HepG2 (cell line): ENCODE measurements around the gene WDR62. TPM values are rescaled to one million over a fixed set of nuclear protein-coding genes. Genes with fewer than 3 reads are reported as not detected.

ENCODE experiments used
- AGO1 ChIP-seq: fragments of 200-400 bp; formaldehyde crosslinking; IDR thresholded peaks from 2 replicates; pipeline ENCODE4 v1.6.1; 2017; ENCODE audit warnings: mild to moderate bottlenecking, low read depth, low read length, moderate library complexity; ENCODE audit not compliant: poor library complexity, severe bottlenecking
- ATRX ChIP-seq: sonication (generic); formaldehyde crosslinking; IDR thresholded peaks from 2 replicates; pipeline ENCODE4 v1.4.0; 2020; ENCODE audit warnings: missing genetic modification reagents, borderline replicate concordance
- CBX2 ChIP-seq, 2 experiments: fragments of 200-600 bp in 1 of 2; sonication (generic); formaldehyde crosslinking in 1 of 2; IDR thresholded peaks; 2 replicates each; pipeline versions ENCODE4 v1.7.0 to v1.8.1; 2018 to 2022; ENCODE audit warnings: low read depth in 2 of 2, low read length in 1 of 2, mild to moderate bottlenecking in 1 of 2, missing genetic modification reagents in 1 of 2
- ESRRA ChIP-seq: sonication (generic); formaldehyde crosslinking; IDR thresholded peaks from 2 replicates; pipeline ENCODE4 v1.5.1; 2020; ENCODE audit warnings: mild to moderate bottlenecking, low read depth, missing genetic modification reagents
- HNRNPUL1 ChIP-seq: fragments of 200-400 bp; formaldehyde crosslinking; IDR thresholded peaks from 2 replicates; pipeline ENCODE4 v1.6.1; 2017; ENCODE audit warnings: low read depth, mild to moderate bottlenecking, low read length, moderate library complexity
- MAX ChIP-seq: IDR thresholded peaks from 2 replicates; pipeline ENCODE4 v1.6.1; 2012; ENCODE audit warnings: inconsistent platforms
- MED13 ChIP-seq: sonication (generic); formaldehyde crosslinking; IDR thresholded peaks from 2 replicates; pipeline ENCODE4 v1.5.0; 2020; ENCODE audit warnings: missing genetic modification reagents
- PHF21A ChIP-seq: sonication (generic); formaldehyde crosslinking; IDR thresholded peaks from 2 replicates; pipeline ENCODE4 v1.5.0; 2020; ENCODE audit warnings: mild to moderate bottlenecking, missing genetic modification reagents
- POGZ ChIP-seq: sonication (generic); formaldehyde crosslinking; IDR thresholded peaks from 2 replicates; pipeline ENCODE4 v1.4.0; 2020; ENCODE audit warnings: mild to moderate bottlenecking, missing genetic modification reagents
- RXRB ChIP-seq: IDR thresholded peaks from 2 replicates; pipeline ENCODE4 v1.6.1; 2016; ENCODE audit warnings: borderline replicate concordance, missing genetic modification reagents, missing compliant biosample characterization
- YY1 ChIP-seq: IDR thresholded peaks from 2 replicates; pipeline ENCODE4 v1.6.1; 2011; ENCODE audit warnings: low read length, low read depth, moderate library complexity, mild to moderate bottlenecking; ENCODE audit not compliant: insufficient read depth, insufficient replicate concordance
- ZBTB26 ChIP-seq: IDR thresholded peaks from 2 replicates; pipeline ENCODE4 v1.6.1; 2016; ENCODE audit warnings: missing compliant biosample characterization, missing genetic modification reagents, borderline replicate concordance
- ZFP36L2 ChIP-seq: sonication (generic); formaldehyde crosslinking; IDR thresholded peaks from 2 replicates; pipeline ENCODE4 v1.4.0; 2020; ENCODE audit warnings: missing genetic modification reagents
- ZNF225 ChIP-seq: sonication (generic); formaldehyde crosslinking; IDR thresholded peaks from 2 replicates; pipeline ENCODE4 v1.4.0; 2020; ENCODE audit warnings: mild to moderate bottlenecking, missing genetic modification reagents
- ZNF3 ChIP-seq: IDR thresholded peaks from 2 replicates; pipeline ENCODE4 v1.7.0; 2017; ENCODE audit warnings: inconsistent platforms
- ZNF484 ChIP-seq: sonication (generic); formaldehyde crosslinking; IDR thresholded peaks from 2 replicates; pipeline ENCODE4 v1.5.1; 2020; ENCODE audit warnings: mild to moderate bottlenecking, low read depth, missing genetic modification reagents, borderline replicate concordance
- ZNF552 ChIP-seq: sonication (generic); formaldehyde crosslinking; IDR thresholded peaks from 2 replicates; pipeline ENCODE4 v1.9.0; 2022; ENCODE audit warnings: missing genetic modification reagents, mild to moderate bottlenecking, borderline replicate concordance
- ZNF572 ChIP-seq: sonication (generic); formaldehyde crosslinking; IDR thresholded peaks from 2 replicates; pipeline ENCODE4 v1.5.1; 2020; ENCODE audit warnings: mild to moderate bottlenecking, missing genetic modification reagents
- ZNF605 ChIP-seq: sonication (generic); formaldehyde crosslinking; IDR thresholded peaks from 2 replicates; pipeline ENCODE4 v1.8.0; 2022; ENCODE audit warnings: mild to moderate bottlenecking, missing genetic modification reagents
- ZSCAN9 ChIP-seq: IDR thresholded peaks from 2 replicates; pipeline ENCODE4 v1.6.1; 2016; ENCODE audit warnings: borderline replicate concordance
- ZXDC ChIP-seq: sonication (generic); formaldehyde crosslinking; IDR thresholded peaks from 2 replicates; pipeline ENCODE4 v1.5.0; 2020; ENCODE audit warnings: mild to moderate bottlenecking, missing genetic modification reagents
- polyA plus RNA-seq, 8 experiments: library from polyadenylated mRNA; depleted of rRNA in 3 of 8; stranded (reverse) in 7 of 8; unstranded in 1 of 8; fragments of >200 nt; fragmentation: Illumina TruSeq in 4 of 8; extraction: Trizol in 4 of 8; gene quantifications; 2 replicates each; pipeline versions ENCODE4 v1.2.1 to v1.2.3, GENCODE V29; 2011 to 2016; ENCODE audit warnings: low read depth in 4 of 8, missing spikeins in 1 of 8, mixed read lengths in 1 of 8; ENCODE audit not compliant: insufficient read depth in 1 of 8
- total RNA-seq, 5 experiments: library from RNA; depleted of rRNA; stranded (reverse); fragments of >200 nt; fragmentation: Illumina TruSeq; extraction: Trizol; gene quantifications; 2 replicates each; pipeline ENCODE4 v1.2.3, GENCODE V29; 2016; ENCODE audit warnings: low read depth in 1 of 5
- TF ChIP-seq, protein P1 (sequence below): sonication (generic); formaldehyde crosslinking; IDR thresholded peaks from 2 replicates; pipeline ENCODE4 v1.8.1; 2023; ENCODE audit warnings: mild to moderate bottlenecking, missing genetic modification reagents
- TF ChIP-seq, protein P2 (sequence below): sonication (generic); formaldehyde crosslinking; IDR thresholded peaks from 2 replicates; pipeline ENCODE4 v1.8.1; 2023; ENCODE audit warnings: mild to moderate bottlenecking, moderate library complexity, missing genetic modification reagents

WDR62 gene
- total and polyA plus RNA-seq, 2 of the 13 experiments (the other 11 are each of a cell fraction or from before 2014, with no cell fraction given): 5.8 to 12.5 TPM

- TF ChIP-seq, protein P1, sequence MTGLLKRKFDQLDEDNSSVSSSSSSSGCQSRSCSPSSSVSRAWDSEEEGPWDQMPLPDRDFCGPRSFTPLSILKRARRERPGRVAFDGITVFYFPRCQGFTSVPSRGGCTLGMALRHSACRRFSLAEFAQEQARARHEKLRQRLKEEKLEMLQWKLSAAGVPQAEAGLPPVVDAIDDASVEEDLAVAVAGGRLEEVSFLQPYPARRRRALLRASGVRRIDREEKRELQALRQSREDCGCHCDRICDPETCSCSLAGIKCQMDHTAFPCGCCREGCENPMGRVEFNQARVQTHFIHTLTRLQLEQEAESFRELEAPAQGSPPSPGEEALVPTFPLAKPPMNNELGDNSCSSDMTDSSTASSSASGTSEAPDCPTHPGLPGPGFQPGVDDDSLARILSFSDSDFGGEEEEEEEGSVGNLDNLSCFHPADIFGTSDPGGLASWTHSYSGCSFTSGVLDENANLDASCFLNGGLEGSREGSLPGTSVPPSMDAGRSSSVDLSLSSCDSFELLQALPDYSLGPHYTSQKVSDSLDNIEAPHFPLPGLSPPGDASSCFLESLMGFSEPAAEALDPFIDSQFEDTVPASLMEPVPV (CRISPR knock-in tag): no peak; the same call in 1 of the 2 replicates
- TF ChIP-seq ZXDC (CRISPR knock-in tag) (no peak), PHF21A (CRISPR knock-in tag) (peak; percentile 76; the same call in 1 of the 2 replicates), AGO1 (peak; percentile 81), ZSCAN9 (peak; percentile 82; the same call in 1 of the 2 replicates), ZNF3 (CRISPR knock-in tag) (no peak), RXRB (CRISPR knock-in tag) (peak; percentile 56; the same call in 1 of the 2 replicates), ZNF605 (peak; percentile 96), ZNF225 (peak; percentile 89; the same call in 1 of the 2 replicates), ESRRA (CRISPR knock-in tag) (no peak), YY1 (peak; percentile 84), MAX (peak; percentile 100), ATRX (CRISPR knock-in tag) (no peak), ZNF572 (CRISPR knock-in tag) (no peak), ZNF552 (peak; percentile 73; the same call in 1 of the 2 replicates), ZNF484 (CRISPR knock-in tag) (no peak; the same call in 1 of the 2 replicates), MED13 (CRISPR knock-in tag) (peak; percentile 86), ZBTB26 (CRISPR knock-in tag) (peak; percentile 58; the same call in 1 of the 2 replicates), POGZ (CRISPR knock-in tag) (peak; percentile 72), CBX2 (IDR thresholded peaks at IDR 0.05; ENCODE audit: low read depth, low read length) (no peak), CBX2 (CRISPR knock-in tag; IDR thresholded peaks at IDR 0.05; ENCODE audit: low read depth) (no peak), HNRNPUL1 (no peak), ZFP36L2 (CRISPR knock-in tag) (no peak)
- TF ChIP-seq, protein P2, sequence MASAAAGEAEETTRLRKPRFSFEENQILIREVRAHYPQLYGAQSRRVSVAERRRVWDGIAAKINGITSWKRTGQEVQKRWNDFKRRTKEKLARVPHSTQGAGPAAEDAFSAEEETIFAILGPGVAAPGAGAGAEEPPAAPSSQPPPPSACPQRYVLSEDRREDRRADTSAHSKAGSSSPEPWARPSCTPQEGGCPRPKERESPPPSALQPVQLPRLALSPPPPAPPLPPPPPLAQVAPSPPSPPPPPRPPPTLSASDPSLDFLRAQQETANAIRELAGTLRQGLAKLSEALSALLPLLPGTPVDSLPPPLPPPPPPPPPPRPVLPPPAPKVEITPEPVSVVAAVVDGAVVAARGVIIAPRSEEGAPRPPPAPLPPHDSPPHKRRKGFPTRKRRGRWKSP (CRISPR knock-in tag): no peak
Measured at GRCh38 chr19:36114721-36115452, 60.2 kb downstream of the WDR62 start, which contains the start of gene POLR2I (continued).
